T47D (cell line): ENCODE results near the gene PDE4D.
"Not testable (repeated sequence)": the region's sequence is repeated elsewhere in the genome, so short reads cannot be mapped to it uniquely, and the experiment has no call there.

Experiments used
- DNase-seq, 2 experiments: peaks; one replicate each; pipeline versions ENCODE4 v3.0.0 to v3.0.0-alpha.2; 2011 to 2012; ENCODE audit warnings: low read depth in 1 of 2, low spot score in 1 of 2
- JUND ChIP-seq: IDR thresholded peaks from 2 replicates; pipeline ENCODE4 v1.6.1; 2012; ENCODE audit warnings: low read depth
- in situ Hi-C: cut with HindIII; loops from 2 replicates; pipeline ENCODE4 v1.10.0; 2016; ENCODE audit warnings: low sequenced_read_pairs, low pct_unique_long_range_greater_than_20kb

PDE4D gene

DNA sequence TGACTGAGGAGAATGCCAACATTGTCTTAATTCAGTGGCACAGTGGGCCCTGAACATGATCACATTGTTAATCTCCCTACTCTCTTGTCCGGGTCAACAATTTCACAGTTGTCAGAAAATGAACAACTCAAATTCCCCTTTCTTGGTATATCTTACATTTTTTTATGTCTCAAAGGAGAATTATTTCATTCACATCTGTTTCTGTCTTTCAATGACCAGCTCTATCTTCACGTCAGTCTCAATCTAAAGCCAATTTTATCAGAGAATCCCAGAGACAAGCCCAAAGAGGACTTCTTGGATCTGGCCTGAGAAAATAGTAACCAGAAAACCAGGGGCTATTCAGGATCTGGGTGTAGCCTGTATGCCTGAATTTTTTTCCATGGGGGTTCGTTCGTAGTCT lies 477.5 kb downstream of the PDE4D start:
- TF ChIP-seq JUND: no peak
- in situ Hi-C loops: no loop called here
- DNase-seq: no peak

GRCh38 chr5:59412428-59412827 lies 481.1 kb downstream of the PDE4D start:
- in situ Hi-C loops: no loop called here

GRCh38 chr5:59408997-59409396 lies 484.5 kb downstream of the PDE4D start:
- DNase-seq, in situ Hi-C loops: not testable (repeated sequence)

More at GRCh38 chr5:59412428-59412827, 481.1 kb downstream of the PDE4D start:
- no peak for DNase-seq
- TF ChIP-seq JUND: no peak

- in situ Hi-C loops: no loop called here
- no peak for DNase-seq
- no peak for TF ChIP-seq JUND
These were observed 485.6 kb downstream of the PDE4D start for GRCh38 chr5:59407967-59408366.

DNA sequence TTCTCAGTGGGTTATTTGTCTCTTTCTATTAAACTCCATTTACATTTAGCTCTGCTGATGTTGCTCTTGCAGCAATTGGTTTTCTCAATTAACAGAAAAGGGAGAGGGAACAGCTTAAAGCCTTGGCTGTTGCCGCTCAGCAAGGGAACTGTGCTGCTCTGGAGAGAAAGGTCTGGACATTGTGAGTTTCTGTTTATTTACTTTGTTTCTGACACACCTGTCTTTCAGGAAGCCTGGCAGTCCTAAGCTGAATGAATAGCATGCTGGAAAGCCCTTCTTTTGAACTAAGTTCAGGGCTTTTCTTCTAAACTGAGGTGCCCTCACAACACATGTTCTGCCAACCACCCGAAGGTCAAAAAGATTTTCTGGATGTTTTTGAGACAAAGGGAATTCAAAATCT lies 491.9 kb downstream of the PDE4D start:
- no peak for TF ChIP-seq JUND
- in situ Hi-C loops: no loop called here
- DNase-seq: peak in 1 of 2 experiments; percentile 49

DNA sequence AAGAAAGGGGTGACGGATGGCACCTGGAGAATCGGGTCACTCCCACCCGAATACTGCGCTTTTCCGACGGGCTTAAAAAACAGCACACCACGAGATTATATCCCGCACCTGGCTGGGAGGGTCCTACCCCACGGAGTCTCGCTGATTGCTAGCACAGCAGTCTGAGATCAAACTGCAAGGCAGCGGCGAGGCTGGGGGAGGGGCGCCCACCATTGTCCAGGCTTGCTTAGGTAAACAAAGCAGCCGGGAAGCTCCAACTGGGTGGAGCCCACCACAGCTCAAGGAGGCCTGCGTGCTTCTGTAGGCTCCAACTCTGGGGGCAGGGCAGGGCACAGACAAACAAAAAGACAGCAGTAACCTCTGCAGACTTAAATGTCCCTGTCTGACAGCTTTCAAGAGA lies 498.6 kb downstream of the PDE4D start:
- DNase-seq, in situ Hi-C loops: not testable (repeated sequence)

GRCh38 chr5:59393585-59394420 lies 499.7 kb downstream of the PDE4D start:
- TF ChIP-seq JUND: no peak
- no peak for DNase-seq
- in situ Hi-C loops: no loop called here

DNA sequence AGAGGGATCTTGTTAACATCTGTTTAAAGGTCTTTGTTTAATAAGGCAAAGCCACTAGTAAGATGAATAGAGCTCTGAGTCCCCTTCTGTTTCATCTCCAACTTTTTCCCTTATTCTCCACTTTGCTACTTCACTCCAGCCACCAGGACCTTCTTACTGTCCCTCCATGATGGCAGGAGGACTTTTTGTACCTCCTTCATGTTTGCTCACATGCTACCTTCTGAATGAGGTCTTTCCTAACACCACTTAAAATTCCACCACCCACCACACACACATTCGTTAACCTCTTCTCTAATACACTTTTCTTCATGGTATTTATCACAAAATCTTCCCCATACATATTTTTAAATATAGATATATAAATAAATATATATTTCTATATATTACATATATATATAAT lies 501.9 kb downstream of the PDE4D start:
- in situ Hi-C loops: no loop called here
- no peak for TF ChIP-seq JUND
- no peak for DNase-seq

GRCh38 chr5:59390989-59391388 lies 502.5 kb downstream of the PDE4D start:
- DNase-seq: no peak
- in situ Hi-C loops: no loop called here
- TF ChIP-seq JUND: no peak

GRCh38 chr5:59390074-59390659 lies 503.4 kb downstream of the PDE4D start:
- in situ Hi-C loops: no loop called here
- TF ChIP-seq JUND: no peak
- DNase-seq: peak in 1 of 2 experiments; percentile 59

DNA sequence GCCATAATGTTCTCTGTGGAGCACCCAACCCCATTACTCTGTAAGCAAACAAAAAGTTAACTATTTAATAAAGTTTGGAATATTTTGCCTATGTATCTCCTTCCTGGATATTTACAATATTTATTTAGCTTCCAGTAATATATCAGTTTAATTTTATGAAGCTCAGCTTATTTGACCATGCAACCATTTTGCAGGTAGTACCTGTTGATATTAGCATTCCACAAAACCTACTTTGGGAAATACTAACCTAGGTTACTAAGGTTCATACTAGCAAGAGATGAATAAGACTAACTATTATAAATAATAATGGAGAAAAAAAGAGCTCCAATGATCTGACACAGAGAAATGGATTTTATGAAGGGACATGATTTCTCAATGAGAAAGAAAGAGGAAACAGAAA lies 506.4 kb downstream of the PDE4D start:
- TF ChIP-seq JUND: no peak
- DNase-seq: no peak
- in situ Hi-C loops: no loop called here

GRCh38 chr5:59385700-59386099 lies 507.8 kb downstream of the PDE4D start:
- in situ Hi-C loops: no loop called here
- no peak for TF ChIP-seq JUND

DNA sequence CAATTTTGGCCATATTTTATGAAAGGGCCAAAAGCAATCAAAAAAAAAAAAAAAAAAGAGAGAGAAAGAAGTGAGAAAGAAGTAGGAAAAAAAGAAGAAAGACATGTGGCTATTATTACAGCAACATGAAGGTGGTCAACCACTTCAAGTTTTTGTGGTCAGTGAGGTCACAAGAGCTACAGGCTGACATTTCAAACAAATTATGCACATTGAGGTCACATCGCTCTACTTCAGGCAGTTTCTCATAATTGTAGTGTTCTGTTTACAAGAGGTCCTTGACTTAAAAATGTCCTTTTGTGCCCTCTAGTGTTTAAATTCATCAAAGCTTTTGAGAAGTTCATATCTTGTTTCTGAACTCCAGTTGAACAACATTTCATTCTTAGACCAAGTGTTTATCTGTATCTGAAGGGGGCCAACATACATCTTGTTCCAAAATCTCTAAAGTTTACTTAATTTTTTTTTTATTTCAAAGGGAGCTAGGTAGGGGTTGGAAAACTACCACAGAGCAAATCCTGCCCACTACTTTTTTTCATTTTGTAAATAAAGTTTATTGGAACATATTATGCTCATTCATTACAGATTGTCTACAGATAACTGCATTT lies 513.1 kb downstream of the PDE4D start:
- TF ChIP-seq JUND: no peak
- in situ Hi-C loops: no loop called here
- peak in 1 of 2 experiments; percentile 73 for DNase-seq

More at GRCh38 chr5:59385700-59386099, 507.8 kb downstream of the PDE4D start:
- no peak for DNase-seq

- in situ Hi-C loops, DNase-seq: not testable (repeated sequence)
These were observed 519.5 kb downstream of the PDE4D start for GRCh38 chr5:59374036-59374435.
